GM18526 (cell line): Measurements from ENCODE around the gene DLGAP1.

Experiments
- POLR2A ChIP-seq: IDR thresholded peaks from 3 replicates; pipeline ENCODE4 v1.6.1; 2011; ENCODE audit not compliant: insufficient read length; ENCODE audit errors: extremely low read depth

The DLGAP1 gene

DNA sequence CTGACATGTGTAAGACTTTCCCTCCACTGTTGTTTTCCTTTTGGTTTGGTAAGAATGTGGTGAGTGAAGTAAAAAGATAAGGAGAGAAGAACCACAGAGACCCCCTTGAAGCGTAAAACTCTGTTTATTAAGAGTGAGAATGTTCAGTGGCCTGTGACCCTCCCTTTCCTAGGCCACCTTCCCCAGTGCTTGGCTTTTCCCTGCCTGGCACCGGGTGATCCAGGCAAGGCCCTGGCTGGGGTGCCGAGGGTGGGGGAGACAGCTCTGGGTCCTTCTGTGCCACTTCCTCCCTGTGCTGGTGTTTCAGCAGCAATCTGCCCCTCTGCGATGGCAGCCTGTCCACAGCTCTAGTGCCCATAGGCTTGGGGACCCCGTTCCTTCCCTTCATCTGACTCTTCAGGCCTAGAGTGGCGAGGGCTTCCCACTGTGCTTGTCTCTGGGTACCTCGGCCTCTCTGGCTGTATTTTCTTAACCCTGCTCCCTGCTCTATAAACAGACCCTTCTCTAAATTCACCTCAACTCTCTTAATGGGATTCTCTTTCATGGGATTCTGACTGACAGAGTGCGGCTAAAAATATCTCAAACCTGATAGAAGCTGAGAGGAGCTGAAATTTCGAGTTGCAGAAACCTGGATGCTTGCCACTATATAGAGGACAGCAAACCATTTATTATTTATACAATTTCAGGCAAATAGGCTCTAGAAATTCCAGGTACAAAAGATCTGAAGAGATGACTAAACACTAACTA is 461.0 kb downstream of the DLGAP1 start:
- TF ChIP-seq POLR2A = no peak

DNA sequence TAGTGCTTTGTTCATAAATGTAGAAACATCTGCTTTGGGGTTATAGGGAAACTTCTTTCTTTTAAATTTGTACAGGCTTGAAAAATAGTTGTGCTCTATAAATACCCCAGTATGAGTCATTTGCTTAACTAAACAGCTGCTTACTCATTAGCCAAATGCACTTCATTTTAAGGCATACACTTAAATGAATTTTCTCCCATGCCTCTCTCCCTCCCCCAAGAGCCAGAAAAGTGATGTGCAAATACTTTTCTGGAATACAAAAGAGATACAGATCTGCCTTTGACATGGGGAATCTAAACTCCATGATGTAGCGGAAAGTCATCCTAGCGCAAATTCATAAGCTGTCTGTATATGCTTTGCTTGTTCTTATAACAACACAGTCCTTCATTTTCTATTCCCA is 469.4 kb downstream of the DLGAP1 start:
- TF ChIP-seq POLR2A = no peak

DNA sequence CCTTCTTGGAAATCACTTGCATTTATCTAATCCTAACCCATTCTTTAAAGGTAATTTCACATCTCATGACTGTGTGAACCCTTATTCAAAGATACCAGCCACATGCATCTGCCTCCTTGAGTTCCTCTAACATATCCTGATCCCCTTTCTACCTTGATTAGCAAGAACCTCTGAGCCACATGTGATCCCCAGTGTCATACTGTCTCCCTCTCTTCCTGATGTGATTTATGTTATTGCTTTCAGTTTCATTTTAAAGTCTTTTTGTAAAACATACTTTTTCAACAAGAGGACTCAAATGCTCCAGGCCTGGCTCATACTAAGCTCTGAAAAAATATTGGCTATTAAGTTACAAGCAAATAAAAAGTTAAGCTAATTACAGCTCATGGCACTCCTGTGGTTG is 470.1 kb downstream of the DLGAP1 start:
- no peak for TF ChIP-seq POLR2A

DNA sequence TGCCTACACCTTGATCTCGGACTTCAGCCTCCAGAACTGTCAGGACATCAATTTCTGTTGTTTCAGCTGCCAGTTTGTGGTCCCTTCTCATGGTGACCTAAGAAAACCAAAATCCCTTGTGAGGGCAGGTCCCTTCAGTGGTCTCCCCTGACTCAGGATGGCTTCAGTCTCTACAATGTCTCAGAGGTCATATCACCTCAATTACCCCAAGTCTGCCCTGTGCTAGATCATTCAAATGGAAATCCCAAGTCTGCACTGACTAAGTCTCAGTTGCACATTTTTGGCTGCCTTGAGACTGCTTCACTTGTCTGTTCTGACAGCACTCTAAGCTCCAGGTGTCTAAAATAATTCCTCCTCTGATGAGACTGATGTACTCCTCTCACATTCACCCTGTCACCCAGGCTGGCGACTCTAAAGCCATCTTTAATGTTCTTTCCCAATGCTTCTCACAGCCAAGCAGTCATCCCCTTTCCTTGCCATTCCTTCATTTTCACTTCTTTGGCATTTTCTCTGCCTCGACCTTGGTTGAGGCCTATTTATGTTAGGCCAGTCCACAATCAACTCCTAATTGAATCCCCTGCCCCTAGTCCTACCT is 470.8 kb downstream of the DLGAP1 start:
- TF ChIP-seq POLR2A = no peak

DNA sequence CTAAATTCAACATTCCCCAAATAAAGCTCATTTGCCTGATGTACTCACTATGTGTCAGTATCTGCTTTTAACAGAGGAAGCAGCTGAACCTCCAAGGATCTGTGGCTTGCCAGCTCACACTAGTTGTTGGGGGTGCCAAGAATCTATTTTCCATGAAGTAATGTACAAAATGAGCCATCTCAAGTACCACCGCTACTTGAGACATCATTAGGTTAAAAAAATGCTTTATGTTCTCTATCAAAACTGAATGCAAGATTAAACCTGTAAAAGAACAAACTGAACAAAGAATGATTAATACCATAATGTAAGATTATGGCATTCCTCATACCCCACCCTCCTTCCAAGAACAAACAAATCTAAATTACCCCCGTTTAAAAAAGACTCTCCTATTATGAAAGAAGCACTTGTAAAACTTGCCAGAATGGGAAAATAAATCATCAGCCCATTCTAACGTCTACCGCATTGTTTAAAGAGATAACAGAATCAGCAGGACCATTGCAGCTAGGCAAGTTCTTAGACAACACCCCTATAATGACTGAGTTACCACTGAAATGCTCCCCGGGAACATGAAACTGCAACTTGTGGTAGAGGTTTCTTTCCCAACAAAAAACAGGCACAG is 471.6 kb downstream of the DLGAP1 start:
- TF ChIP-seq POLR2A = no peak

DNA sequence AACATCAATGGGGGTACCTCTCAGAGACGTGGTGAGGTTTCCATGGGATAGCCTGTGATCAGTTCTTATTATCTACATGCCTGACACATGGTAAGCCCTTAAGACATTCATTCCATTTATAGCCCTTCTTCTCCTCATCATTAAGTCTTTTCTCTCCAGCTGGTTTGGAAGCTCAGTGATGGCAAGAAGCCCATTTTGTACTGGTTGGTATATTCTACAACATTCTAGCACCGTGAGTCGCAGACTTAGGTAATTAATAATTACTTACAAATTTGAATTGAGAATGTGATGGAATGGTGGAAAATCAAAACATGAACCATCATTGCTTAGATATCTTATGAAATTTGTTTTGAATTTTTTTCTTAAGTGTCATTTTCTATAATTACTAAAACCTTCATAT is 472.6 kb downstream of the DLGAP1 start:
- TF ChIP-seq POLR2A = no peak

DNA sequence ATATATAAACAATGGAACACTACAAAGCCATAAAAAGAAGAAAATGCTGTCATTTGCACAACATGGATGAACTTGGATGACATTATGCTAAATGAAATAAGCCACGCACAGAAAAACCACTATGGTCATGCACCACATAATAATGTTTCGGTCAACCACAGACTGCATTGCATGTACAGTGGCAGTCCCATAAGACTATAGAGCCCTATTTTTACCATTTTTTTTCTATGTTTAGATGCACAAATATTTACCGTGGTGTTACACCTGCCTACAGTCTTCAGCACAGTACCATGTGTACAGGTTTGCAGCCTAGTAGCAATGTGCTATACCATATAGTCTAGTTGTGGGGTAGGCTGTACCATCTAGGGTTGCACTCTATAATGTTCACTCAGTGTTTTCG is 476.1 kb downstream of the DLGAP1 start:
- no peak for TF ChIP-seq POLR2A

DNA sequence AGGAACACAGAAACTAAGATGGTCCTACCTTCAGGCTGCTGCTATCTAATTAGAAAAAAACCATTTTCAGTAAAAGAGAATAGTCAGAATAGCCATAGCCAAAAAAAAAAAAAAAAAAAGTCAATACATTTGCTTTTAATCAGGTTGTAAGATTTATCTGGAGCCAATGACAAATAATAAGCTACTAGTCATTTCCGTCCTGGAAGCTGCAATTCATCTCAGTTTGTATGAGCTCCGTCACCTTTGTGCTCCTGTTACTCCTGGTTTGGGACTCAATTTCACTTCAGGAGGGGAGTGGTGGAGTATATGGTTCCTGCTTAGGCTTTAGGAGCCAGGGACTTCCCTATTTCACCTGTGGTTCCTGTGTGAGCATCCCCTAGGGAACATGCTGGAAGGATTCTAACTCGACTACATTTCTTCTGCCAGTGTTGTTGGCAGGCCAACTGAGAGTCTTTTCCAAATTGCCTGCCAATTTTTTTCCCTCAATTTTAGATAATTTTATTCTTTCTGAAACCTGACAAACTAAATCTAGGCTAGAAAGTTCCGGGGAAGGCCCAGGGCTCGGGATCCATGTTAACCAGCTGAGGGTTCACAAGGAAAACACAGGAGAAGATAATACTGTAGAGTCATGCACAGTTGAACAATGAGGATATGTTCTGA is 481.8 kb downstream of the DLGAP1 start:
- no peak for TF ChIP-seq POLR2A

DNA sequence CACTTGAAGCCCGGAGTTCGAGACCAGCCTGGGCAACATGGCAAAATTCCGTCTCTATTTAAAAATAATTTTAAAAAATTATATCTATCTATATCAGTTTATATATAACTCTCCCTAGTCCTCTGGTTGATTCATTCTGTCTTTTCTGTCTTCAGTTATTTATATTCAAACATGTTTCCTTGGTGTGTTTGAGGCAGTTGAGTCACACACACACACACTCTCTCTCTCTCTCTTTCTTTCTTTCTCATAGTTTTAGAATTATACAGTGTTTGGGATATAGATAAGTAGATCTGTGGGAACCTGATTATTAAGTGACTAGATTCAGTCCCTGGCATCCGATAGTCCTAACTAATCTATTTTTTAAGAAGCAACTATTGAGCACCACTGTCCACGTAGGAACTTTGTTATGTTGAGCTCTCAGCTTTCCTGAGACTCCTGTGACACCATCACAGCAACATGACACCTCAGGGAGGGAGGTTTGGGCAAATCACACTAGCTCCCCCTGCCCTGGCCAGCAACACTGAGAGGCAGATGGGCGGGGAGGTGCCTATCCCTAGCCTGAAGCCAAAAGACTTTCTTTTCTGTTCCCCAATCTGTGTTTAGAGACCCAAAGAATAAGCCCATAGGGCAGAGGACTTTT is 482.7 kb downstream of the DLGAP1 start:
- TF ChIP-seq POLR2A = no peak

DNA sequence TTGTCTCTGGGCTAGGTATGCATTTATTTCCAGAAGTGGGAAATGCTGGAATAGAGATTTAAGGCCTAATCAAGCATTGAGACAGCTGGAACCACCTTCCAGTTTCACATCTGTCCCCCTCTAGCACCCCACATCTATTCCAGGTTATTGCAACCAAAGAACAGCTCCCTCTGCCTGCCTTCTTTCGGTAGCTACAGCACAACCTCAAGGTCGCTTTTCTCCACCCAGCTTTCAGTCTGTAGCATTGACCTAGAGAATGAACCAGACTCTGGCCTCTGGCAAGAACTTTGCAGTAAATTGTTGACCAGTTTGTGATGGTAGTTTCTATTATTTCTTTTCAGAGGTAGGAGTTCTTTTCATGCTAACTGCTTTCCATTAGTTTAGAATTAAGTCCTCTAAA is 484.2 kb downstream of the DLGAP1 start:
- no peak for TF ChIP-seq POLR2A

DNA sequence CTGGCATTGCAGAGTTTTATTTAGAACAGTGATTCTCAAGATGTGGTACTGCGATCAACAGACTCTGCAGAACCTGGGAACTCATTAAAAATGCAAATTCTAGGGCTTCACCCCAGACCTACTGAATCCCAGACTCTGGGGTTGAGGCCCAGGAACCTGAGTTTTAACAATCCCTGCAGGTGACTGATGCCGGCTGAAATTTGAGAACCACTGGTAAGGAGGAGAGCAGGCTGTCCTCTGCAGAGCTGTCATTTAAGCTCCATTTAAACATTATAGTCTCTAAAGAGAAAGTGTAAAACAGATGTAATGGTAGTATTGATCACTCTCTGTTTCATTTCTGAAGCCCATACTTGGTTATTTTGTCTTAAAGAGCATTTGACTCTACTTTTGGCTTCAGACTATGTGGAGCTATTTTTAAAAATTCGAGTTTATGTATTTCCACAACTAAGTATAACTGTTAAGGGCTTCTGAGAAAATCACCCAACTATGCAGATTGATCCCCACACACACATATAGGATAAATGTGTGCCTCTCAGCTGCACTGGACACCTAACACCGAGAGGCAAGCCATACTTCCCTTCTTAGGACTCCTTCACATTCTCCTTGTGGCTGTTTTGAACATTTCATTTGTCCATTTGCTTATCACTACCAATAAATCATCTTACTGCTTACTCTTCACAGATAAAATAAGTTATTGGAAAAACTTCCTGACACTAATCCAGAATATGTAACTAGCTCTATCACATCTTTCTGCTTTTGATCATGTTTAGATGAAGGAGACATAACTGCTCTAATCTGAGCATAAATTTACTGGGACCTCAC is 487.5 kb downstream of the DLGAP1 start:
- TF ChIP-seq POLR2A = no peak

DNA sequence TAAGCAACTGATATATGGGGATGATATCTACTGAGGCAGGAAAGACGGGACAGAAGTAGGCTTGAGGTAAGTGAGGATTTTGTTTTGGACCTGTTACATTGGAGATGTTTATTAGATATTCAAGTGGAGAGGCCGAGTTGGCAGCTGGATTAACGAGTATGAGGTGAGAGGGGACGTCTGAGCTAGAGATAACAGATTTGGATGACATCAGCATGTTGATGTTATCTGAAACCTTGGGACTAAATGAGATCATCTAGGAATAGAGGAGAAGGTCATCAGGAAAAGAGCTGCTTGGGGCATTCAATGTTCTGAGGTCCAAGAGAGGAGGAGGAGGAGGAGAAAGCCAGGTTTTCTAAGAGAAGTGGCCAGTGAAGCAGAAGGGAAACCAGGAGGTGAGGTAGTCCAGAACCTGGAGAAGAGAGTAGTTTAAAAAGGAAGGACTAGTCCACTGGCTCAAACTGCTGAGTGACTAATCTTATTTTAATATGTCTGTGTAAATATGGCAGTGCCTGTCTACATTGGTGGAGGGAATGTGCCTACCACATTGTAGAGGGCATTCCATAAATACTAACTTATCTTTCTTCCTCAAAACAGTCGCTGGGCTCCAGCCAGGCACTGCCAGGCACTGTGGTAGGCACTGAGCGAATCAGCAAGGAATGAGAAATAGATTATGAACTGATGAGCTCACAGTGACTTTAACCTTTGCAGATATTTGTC is 488.3 kb downstream of the DLGAP1 start:
- no peak for TF ChIP-seq POLR2A

DNA sequence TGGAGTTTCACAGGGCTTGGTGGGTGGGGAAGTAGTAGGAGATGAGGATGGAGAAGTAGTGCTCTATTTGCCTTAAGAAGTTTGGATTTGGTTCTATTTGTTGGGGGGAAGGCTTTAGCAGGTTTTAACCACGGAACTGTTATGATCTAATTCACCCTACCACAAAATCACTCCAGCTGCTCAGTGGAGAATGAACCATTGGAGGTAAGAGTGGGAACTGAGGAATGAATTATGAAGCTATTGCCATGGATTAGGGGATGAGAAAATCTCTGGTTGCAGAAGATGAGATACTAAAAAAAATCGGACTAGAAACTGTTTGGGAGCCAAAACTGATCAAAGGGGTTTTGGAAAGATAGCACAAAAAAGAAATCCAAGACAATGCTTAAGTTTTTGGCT is 488.9 kb downstream of the DLGAP1 start:
- no peak for TF ChIP-seq POLR2A

DNA sequence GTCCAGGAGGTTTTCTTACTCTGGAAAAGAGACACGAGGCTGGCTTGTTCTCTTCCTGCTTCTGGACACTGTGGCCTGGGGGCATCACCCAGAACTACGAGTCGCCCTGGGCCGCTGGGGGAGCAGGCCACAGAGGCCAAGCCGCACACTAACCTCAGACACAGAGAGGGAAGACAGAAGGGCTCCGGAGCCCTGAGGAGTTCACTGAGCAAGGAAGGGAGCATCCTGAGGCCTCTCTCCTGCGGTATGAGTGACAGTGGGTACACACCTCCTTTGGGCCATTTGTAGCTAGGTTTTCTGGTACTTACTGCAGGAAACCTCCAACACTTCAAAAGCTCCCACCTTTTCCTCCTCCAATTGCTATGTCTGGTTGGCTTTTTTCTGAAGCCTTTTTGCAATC is 494.1 kb downstream of the DLGAP1 start:
- no peak for TF ChIP-seq POLR2A
